GM12873 (cell line): Measurements from ENCODE around the gene FTSJ3.

ENCODE experiments used
- TF ChIP-seq, protein P1 (sequence below): IDR thresholded peaks from 2 replicates; pipeline ENCODE4 v1.5.1; 2012; ENCODE audit warnings: low read depth, mild to moderate bottlenecking, moderate library complexity, low read length, control low read depth; ENCODE audit not compliant: insufficient read depth; ENCODE audit errors: missing control alignments

Gene FTSJ3

DNA sequence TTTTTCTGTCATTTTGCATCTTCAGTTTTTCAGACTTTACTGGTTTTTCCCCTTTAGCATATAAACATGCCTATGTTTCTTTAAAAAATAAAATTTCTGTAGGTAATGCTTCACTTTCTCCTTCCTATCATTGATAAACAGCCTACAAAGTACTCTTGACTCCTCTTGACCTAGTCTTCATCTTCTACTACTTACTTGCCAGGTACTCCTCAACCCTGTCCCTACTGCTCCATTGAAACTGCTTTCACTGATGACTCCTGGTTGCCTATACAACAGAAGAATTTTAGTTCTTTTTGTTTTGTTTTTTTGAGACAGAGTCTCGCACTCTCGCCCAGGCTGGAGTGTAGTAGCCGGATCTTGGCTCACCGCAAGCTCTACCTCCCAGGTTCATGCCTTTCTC is 46.5 kb downstream of the FTSJ3 start:
- TF ChIP-seq, protein P1, sequence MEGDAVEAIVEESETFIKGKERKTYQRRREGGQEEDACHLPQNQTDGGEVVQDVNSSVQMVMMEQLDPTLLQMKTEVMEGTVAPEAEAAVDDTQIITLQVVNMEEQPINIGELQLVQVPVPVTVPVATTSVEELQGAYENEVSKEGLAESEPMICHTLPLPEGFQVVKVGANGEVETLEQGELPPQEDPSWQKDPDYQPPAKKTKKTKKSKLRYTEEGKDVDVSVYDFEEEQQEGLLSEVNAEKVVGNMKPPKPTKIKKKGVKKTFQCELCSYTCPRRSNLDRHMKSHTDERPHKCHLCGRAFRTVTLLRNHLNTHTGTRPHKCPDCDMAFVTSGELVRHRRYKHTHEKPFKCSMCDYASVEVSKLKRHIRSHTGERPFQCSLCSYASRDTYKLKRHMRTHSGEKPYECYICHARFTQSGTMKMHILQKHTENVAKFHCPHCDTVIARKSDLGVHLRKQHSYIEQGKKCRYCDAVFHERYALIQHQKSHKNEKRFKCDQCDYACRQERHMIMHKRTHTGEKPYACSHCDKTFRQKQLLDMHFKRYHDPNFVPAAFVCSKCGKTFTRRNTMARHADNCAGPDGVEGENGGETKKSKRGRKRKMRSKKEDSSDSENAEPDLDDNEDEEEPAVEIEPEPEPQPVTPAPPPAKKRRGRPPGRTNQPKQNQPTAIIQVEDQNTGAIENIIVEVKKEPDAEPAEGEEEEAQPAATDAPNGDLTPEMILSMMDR, result no peak

- TF ChIP-seq, protein P1, result no peak
Measured at GRCh38 chr17:63780507-63780906, 47.0 kb downstream of the FTSJ3 start.

DNA sequence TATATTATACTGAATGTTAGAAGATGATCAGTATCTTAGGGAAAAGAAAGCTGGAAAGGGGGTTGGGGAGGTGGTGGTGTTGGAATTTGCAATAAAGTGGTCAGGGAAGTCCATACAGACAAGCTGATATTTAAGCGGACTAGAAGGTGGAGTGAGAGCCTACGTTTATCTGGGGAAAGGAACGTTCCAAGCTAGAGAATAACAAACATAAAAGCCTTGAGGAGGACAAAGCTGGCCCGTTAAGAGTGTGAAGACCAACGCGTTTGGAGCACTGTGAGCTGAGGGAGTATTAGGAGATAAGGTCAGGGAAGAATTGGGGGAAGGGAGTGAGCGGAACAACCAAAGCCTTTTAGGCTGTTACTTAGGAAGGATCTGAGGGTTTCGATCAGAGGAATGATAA is 52.0 kb downstream of the FTSJ3 start:
- TF ChIP-seq, protein P1, result no peak

- TF ChIP-seq, protein P1, result no peak
Measured at GRCh38 chr17:63774969-63775265, 52.5 kb downstream of the FTSJ3 start.

GRCh38 chr17:63774141-63774968 is 53.1 kb downstream of the FTSJ3 start, which contains the start of gene DDX42:
Gene DDX42 (plus strand): TSS chr17:63774170. CDS start chr17:63787050, 12,880 bp downstream.
- TF ChIP-seq, protein P1, result no peak

- TF ChIP-seq, protein P1, result no peak
Measured at GRCh38 chr17:63773272-63774140, 54.0 kb downstream of the FTSJ3 start, which contains the start of gene CCDC47. Gene CCDC47 (minus strand): TSS chr17:63773597. CDS start chr17:63766175, 7,422 bp downstream.

GRCh38 chr17:63772801-63773271 is 54.6 kb downstream of the FTSJ3 start:
- TF ChIP-seq, protein P1, result no peak
